Medulla oblongata (tissue), 1 donor: Measurements from ENCODE around the gene ARHGEF17.

ENCODE experiments used
- DNase-seq: peaks from one replicate; pipeline ENCODE4 v3.0.0-alpha.2; 2015; ENCODE audit errors: extremely low spot score

ARHGEF17 gene

DNA sequence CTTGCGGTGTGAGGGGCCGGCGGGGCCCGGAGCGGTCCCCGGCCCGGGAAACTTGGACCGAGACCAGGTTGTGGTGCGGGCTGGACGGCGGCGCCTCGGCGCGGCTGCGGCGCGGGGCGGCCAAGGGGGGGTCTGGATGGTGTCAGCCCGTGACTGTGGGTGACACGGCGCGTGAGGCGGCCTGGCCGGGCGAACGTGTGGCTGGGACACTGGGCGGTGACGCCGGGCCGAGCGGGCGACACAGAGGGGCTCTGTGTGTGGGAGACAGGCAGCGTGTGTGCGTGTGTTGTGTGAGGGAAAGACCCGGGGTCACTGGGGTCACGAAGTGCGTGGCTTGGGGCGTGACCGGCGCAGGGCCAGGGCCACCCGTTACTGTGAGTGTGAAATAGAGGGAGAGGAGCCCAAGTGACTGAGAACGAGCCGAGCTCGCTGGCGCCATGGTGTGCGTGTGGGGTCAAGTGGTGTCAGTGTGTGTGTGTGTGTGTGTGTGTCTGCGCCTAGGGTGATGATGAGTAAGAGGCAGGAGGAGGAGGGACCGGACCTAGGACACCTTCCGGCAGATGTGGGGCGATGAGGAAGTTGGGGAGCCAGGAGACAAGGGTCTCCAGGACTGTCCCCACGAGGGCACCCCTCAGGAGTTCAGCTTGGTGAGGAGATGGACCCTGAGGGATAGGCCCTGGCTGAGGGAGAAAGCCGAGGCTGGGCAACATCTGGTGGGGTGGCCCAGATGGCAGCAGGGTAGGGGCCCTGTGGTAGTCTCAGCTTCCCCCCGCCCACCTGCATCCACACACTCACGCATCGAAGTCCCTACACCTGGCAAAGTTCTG is 68.9 kb downstream of the ARHGEF17 start:
- DNase-seq, result peak; percentile 56

DNA sequence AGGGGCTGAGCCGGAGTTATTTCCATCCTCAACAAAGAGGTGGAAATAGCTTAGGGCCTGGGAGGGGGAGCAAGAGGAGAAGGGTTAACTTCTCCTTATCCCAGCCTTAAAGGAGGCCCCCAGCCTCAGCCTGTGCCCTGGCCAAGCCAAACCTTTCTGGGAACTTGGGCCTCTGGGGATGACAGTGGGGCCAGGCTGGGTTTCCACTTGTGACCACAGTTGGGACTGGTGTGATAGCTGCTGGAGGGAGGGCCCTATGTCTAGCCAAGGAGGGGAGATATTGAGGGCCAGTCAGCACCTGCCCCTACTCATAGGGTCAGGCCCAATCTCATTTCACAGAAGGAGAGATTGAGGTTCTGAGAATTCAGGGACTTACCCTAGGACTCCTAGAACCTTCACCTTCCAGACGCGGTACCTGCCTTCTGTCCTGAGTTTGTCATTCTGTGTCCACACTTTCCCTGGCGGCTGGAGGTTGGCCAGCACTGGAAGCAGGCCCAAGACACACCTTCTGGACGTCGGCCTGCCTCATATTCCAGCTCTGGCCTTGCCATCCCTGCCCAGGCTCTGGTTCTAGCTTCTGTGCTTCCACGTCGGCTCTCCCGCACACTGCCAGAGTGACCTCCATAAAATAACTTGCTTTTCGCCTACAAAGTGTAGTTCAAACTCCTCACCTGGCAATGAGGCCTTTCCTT is 71.3 kb downstream of the ARHGEF17 start:
- DNase-seq, result no peak

DNA sequence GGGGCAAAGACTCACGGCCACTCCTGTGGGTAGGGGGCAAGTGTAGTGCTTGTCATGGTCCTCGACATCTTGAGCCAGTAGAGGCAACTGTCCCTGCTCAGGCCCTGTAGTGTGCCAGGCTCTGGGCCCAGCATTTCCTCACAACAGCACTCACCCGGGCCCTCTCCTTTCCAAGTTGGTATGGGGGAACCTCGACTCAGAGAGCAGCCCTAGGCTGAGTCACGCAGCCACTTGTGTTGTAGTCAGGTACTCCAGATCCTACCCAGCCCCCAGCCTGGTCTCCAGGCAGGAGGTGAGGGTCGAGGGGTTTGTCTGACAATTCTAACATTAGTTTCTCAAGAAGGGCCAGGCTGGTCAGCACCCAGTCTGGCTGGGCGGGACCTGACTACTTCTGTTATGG is 72.3 kb downstream of the ARHGEF17 start:
- no peak for DNase-seq

DNA sequence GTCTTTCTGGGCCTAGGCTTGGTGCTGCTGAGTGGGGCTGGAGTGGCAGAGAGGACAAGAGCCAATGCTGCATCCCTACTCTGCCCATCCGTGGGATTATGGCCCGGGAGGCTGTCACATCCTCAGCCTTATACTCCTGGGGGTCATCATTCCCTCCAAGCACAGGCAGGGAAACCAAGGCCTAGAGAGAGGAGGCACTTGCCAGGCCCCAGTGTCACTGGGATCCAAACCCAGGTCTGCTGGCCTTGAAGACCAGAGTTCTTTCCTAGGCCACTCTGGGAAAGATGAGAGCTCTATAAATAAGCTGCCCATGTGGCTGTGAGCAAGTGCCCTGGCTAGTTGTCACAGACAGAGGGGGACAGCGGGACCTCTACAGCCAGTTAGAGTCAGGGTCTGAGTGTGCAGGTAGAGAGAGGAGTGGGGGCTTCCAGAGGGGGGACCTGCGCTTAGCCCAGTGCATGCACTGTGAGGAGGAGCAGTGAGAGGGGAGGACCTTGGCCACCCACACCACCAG is 72.9 kb downstream of the ARHGEF17 start:
- no peak for DNase-seq

DNA sequence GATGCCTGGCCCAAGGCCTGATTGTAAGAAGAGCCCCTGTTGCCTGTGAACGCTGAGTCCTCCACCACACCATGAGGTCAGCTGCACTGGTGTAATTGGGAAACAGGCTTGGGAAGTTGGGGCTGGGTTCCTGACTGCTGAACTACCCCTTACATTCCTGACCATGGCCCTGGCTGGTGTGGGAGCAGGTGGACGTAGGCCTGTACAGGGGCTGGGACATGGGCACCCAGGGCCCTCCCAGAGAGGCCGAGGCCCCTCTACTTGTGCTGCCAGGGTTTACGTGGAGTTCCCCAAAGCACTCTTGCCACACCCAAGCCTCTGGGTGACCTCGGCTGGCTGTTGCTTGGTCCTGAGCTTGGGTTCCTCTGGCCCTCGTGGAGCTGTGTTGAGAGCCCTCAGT is 73.5 kb downstream of the ARHGEF17 start:
- DNase-seq, result no peak

DNA sequence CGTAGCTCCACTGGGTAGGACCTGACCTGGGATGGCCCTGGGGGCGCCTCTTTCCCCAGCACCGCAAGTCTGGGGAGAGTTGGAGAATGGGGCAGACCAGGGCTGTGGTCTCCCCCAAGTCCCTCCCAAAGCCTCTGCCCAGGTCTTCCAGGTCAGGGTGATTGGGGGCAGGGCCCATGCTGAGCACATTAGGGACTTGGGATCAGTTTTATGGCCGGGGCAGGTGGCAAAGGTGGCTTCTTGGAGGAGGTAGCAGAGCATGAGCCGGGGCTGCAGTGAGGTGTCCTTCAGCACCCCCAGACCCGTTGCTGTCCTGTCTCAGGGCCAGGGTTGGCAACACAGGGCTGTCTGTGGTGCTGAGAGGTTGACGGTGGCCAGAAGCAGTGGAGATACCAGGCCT is 74.1 kb downstream of the ARHGEF17 start:
- no peak for DNase-seq

DNA sequence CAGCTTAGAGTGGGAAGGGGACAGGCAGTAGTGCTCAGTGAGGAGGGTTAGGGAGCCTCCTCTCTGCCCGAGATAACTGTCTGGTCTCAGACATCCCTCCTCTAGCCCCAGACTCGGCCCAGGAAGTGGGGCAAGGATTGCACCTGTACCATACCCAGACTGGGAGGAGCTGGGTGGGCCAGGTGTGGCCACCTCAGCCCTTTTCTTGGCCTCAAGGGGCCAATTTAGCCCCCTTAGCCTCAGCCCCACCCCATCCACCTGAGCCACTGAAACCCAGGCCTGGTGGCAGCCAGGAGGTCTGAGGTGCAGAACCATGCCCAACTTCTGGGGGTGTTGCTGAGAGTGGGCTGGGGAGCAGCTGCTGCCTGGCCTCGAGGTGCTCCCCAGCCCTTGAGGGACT is 74.7 kb downstream of the ARHGEF17 start:
- DNase-seq, result no peak

DNA sequence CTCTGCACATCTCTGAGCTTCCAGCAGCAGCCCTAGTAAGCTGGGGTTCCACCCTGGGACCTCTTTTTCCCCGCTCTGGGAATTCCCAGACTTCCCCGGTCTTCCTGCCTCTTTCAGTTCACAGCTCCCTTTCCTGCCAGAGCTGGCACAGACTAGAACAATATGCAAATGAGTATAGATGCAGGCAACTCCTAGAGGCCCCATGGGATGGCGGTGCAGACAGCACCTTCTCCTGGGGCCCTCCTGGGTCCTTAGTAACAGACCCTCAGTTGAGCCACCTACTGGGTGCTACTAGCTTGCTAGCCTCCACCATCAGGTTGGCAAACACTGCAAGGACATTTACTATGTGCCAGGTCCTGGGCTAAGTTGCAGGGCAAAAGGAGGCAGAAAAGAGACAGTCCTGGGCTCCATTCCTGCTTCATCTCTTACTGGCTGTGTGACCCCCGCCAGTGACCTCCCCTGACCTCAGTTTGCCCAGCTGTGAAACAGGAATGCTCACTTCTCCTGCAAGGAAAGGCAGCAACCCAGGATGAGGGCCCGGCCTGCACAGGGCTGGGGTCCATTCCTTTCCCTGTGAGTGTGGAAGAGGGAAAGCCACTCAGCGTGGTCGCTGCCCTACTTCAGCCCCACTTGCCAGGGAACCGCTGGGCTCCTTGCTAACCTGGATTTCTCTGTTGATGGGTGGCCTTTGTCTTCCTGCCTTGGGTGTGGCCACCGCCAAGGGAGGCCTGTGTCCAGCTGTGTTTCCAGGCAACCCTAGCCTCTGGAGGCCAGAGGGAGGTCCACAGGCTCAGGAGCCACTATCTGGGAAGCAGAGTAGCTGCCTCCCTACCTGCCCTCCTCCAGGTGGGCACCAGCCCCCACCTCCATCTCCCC is 75.4 kb downstream of the ARHGEF17 start:
- DNase-seq, result peak; percentile 86

DNA sequence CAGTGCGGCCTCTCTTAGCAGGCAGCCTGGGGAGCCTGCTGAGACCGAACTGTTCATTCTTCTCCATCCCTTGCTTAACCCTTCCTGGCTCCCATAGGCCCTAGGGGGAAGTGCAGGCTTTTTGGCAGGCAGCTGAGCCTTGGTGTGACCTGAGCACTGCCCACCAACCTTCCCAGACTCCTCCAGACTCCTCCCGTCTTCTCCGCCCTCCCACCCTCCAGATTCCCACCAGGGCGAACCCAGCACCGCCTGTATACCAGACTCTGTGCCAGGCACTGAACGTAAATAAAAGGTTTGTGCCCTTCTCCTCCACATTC is 76.0 kb downstream of the ARHGEF17 start:
- DNase-seq, result no peak

DNA sequence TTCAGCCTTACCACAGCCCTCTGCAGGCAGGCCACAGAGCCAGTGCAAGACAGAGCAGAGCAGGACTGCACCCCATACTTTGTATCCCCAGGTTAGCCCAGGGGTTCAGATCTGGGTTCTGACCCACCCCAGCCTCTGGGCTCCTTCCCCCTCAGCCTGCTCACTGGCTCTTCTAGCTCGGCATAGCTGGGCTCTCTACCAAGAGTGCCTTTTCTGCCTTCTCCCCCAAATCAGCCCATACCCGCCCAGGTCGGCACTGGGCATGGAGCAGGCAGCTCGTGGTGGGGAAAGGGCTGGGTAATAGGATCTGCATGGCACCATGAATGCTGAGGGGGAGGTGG is 76.4 kb downstream of the ARHGEF17 start:
- DNase-seq, result no peak

DNA sequence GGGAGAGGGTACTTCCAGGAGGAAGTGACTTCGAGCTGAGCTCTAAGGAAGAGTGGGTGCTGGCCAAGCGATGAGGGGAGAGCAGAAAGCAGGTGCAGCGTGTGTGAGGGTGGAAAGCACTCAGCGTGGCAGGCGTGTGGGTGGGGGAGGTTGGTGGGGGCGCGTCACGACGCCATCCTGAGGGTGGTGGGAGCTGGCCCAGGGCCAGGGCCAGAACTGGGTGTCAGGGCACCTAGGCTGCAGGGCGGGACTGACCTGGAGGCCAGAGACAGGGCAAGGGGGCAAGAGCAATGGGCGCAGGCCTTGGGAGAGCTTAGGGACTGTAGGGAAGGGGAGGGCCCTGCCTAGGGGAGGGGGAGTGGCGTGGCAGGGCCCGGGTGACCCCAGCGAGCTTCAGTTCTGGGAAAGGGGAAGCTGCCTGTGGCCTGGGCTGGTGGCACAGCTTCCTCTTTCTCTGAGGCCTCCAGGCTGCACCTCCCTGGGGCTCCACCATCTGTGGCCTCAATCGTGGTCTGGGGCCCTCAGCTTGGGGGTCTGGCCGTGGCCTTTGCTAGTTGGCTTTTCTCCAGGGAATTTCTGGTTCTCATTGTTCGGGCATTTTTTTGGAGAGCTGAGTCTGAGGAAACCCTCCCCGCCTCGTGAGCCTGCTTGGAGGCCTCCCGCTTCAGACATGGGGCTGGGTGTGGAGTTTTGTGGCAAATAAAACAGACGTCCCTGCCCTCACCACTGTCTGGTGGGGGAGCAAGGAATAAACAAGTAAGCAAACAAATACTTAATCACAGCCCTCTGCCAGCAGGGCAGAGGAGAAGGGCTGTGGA is 77.0 kb downstream of the ARHGEF17 start:
- DNase-seq, result peak; percentile 75

DNA sequence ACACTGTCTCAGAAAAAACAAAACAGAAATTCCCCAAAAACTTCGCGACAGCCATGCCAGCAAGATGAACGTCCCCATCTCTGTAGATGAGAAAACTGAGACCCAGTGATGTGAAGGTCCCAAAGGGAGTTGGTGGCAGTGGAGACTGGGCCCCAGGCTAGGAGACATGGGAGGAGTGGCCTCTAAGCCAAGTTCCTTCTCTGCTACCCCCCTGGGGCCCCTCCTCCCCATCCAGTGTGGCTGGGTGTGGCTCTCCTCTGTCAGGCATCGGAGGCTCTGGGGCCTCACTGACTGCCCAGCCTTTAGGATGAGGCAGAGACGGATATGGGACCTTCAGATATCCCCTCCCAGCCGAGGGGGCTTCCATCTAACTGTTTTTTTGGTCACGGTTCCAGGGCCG is 77.9 kb downstream of the ARHGEF17 start:
- no peak for DNase-seq

DNA sequence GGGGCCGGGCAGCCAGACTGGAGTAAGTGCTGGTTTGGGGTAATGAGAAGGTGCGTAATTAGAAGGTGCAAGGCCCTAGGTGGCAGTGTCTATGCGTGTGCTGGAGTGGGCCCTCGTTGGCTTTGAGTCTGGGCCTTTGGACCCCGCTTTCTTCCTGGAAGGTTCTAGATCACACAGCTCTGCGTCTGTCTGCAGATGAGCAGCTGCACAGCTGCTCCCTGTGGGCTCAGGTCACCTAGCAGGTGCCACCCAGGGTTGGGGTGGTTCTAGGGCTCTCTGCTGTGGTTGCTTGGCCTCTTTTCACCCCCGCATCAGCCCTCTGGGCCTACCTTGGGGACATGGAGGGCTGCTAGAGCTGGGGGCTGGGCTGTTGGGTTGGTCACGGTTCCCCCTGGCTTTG is 78.5 kb downstream of the ARHGEF17 start:
- no peak for DNase-seq

DNA sequence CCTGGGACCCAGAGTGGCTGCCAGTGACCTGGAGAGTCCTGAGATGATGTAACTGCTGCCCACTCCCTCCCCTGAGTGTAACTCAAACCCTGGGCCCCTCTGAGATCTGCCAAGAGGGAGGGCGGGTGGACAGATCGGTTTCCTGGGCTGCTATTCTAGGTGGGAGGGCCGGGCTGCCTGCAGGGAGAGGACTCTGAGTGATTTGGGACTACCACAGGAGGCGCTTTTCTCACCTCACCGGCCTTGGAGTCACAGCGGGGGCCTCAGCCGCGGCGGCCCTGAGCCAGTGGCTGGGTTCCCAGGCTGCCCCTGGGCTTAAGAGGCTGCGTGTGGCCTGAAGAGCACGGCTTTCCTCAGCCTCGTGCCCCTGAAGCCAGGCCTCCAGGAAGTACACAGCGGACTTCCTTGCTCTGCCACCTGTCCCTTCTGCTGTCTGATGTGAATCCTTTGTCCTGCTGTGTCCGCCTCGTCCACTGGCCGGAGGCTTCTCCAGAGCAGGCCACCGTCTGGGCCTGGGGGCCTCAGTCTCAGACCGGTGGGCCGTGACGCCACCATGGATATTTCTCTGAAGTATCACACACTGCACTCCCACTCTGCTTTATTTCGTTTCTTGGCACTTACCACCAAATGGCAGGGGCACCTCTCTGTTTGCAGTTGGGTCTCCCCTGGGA is 79.7 kb downstream of the ARHGEF17 start:
- no peak for DNase-seq

DNA sequence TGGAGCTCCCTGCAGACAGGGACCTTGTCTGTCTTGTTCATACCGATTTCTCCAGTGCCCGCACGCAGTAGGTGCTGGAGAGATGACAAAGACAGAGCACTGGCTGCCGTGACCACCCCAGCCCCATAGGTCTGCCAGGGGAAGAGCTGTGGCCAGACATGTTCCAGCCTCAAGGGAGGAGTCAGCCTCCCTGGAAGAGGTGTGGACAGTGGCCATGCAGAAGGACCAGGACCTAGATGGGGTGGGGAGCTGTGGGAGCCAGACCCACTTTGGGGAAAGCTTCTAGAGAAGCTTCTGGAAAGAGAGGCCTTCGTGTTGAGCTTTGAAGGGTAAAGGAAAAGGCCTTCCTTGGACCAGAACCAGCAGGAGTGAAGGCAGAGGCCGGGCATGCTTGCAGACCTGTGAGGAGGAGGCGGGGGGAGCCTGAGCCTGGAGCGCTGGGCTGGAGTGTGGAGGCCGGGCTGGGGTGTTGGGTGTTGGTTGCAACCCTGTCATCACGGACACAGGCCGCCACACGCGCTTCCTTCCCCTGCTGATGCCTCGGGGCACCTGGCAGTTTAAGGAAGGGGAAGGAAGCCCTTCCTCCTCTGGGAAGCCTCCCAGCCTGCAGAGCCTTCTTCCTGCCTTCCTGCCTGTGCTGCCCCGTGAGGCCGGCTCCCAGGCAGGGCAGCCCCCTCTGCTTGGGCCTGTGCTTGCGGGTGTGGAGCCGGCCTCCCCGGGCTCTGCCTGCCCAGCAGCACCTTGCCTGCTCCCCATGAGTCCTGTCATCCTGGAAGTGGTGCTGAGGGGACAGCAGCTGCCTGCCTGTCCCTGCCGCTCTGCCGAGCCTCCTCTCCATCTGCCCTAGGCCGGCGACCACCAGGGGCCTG is 80.4 kb downstream of the ARHGEF17 start:
- peak; percentile 37 for DNase-seq

DNA sequence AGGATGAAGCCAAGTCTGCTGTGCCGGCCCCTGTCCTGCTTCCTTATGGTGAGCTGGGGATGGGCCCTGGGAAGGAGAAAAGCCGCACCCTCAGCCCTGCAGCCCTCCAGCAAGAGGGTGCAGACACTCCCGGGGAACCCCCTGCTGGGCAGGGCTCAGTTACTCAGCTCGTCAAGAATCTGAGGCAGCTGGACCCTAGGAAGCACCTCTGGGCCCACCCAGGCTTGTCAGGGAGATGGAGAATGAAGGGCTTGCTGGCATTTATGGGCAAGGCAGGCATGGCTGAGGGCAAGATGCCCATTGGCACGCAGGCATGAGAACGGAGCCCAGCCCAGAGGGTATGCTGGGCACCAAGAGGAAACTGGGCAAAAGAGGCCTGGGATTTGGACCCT is 81.1 kb downstream of the ARHGEF17 start:
- DNase-seq, result no peak

DNA sequence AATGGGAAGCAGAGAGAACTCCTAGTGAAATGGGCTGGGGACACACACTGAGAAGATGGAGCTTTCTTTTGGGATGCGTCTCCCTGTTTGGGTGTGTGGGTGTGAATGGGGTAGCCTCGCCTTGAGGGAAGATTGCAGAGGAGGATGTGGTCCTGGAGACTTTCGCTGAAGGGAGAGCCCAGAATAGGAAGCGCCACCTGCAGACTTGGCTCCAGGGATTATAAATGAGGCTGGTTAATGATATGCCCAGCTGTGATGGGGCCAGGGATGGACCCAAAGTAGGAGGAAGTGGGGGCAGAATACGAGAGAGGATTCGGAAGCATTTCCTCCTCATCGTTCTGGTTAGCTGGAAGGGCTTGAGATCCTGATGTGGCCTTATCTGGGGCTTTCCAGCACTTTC is 81.8 kb downstream of the ARHGEF17 start:
- no peak for DNase-seq

DNA sequence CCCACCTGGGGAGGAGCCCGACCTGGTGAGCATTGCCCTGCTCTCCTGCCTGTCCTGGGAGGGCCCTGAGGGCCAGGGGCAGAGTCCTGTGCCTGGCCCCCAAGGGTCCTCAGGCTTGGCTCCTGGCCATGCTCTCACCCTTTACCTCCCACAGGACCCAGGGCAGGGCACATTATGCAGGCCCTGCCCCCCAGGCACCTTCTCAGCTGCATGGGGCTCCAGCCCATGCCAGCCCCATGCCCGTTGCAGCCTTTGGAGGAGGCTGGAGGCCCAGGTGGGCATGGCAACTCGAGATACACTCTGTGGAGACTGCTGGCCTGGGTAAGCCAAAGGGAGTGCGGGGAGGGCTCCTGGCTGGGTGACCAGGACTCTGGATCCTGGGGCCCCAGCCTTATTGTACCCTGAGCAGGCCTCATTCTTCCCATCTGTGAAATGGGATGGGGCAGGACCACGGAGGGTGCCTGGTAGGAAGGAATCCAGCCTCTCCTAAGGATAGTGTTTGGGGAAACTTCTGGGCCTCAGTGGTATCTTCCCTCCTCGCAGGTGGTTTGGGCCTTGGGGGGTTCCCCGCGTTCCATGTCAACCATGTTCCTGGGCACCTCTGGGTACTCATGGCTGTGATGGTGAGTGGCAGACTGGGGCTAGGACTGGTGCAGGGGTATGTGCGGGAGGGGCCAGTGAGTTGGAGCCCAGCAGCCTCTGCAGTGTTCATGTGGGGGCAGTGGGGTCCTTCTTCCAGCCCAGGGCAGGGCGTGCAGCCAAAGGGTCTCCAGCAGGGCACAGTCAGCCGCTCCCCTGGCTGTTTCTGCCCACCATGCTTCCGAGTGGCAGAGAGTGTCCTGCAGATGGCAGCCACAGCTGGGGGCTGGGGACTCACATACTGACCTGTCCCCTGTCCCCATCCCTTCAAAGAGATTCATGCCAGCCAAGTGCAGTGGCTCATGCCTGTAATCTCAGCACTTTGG is 82.8 kb downstream of the ARHGEF17 start:
- no peak for DNase-seq

DNA sequence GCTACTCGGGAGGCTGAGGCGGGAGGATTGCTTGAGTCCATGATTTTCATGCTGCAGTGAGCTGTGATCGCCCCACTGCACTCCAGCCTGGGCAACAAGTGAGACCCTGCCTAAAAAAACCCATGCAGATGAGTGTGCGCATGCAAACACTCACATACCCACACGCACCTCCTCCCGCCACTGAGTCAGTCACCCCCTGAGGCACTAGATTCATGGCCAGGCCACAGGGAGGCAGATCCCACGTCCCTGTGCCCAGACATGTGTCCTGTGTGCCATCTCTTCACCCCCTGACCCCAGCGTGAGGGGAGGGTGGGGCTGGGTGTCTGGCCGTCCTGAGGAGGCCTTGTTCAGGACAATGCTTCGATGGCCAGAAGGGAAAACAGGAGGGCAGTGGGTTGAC is 83.6 kb downstream of the ARHGEF17 start:
- no peak for DNase-seq
